ENCODE measurements around the gene DAGLA.

Gene DAGLA

DNA sequence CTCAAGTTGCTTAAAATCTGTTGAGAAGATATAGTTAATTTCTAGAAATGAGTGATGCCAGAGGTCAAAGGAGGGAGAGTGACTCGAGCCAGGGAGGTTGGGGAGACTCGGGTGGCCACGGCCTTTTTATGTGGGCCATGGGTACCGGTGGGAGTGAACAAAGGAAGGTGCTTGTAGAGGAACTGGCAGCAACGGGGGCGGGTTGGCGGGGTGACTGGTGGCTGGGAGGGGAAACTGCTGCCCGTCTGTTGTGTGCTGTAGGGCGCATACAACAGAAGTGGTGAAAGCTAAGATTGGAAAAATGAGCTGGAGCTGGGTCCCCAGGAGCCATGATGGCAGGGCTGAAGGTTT lies 5.4 kb downstream of the DAGLA start:
- H3K4me3 ChIP-seq (ENCODE audit: low read depth, low read length), result no peak overlapping the region
- no peak for DNase-seq
- TF ChIP-seq CTCF (IDR thresholded peaks at IDR 0.05; ENCODE audit: low read depth, low read length), result no peak
- no peaks in the 10 kb centered on the region for H3K36me3 ChIP-seq
- no peak overlapping the region for H3K27ac ChIP-seq
- H3K27me3 ChIP-seq (ENCODE audit: insufficient read depth, low read depth, severe bottlenecking), result no peaks in the 10 kb centered on the region
- H3K9me3 ChIP-seq (ENCODE audit: severe bottlenecking), result no peaks in the 10 kb centered on the region

- no peak overlapping the region for H3K27ac ChIP-seq
- no peaks in the 10 kb centered on the region for H3K9me3 ChIP-seq (ENCODE audit: severe bottlenecking)
- H3K36me3 ChIP-seq, result no peaks in the 10 kb centered on the region
- no peaks in the 10 kb centered on the region for H3K27me3 ChIP-seq (ENCODE audit: insufficient read depth, low read depth, severe bottlenecking)
- H3K4me3 ChIP-seq (ENCODE audit: low read depth, low read length), result no peak overlapping the region
- TF ChIP-seq CTCF (IDR thresholded peaks at IDR 0.05; ENCODE audit: low read depth, low read length), result no peak
- no peak for DNase-seq
Measured at GRCh38 chr11:61686066-61686465, 5.9 kb downstream of the DAGLA start.

- Histone ChIP-seq H3K27ac (no peak overlapping the region), H3K9me3 (ENCODE audit: severe bottlenecking) (no peaks in the 10 kb centered on the region), H3K36me3 (no peaks in the 10 kb centered on the region), H3K27me3 (ENCODE audit: insufficient read depth, low read depth, severe bottlenecking) (no peaks in the 10 kb centered on the region), H3K4me3 (ENCODE audit: low read depth, low read length) (no peak overlapping the region)
- no peak for TF ChIP-seq CTCF (IDR thresholded peaks at IDR 0.05; ENCODE audit: low read depth, low read length)
- no peak for DNase-seq
Measured at GRCh38 chr11:61686469-61686868, 6.3 kb downstream of the DAGLA start.

GRCh38 chr11:61687420-61687819 lies 7.2 kb downstream of the DAGLA start:
- no peaks in the 10 kb centered on the region for H3K36me3 ChIP-seq

DNA sequence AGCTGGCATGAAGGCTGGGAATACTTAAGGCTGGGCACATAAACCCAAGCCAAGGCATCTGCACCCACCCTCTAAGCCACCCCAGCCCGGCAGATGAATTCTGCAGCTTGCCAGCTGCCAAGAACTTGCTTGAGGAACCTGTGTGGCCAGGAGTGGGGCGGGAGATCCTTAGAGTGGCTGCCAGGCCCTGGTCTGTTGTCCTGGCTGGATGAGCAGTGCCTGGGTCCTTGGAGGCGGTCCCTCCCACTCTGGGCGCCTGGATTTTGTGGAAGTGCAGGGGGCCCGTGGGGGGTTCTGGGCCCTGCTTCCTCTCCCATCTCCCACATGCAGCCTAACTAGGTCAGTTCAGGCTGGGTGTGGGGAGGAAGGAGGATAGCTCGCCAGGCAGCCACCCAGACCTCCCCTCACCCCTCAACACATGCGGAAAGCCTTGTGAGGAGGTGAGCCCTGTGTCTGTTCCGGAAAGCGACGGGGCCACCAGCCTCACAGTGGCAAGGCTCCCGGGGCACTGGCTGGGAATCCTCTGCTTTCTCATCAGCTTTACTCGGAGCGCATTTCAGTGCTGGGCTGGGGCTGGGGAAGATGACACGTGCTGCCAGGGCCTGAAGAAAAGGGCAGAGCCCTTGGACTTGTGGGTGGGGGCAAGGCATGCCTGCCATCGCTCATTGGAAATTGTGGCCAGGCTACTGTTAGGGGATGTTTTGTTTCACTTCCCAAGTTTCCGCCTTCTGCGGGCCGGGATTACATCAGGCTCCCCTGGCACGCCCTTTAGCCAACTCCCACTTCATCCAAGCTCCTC lies 8.4 kb downstream of the DAGLA start:
- no peaks in the 10 kb centered on the region for H3K36me3 ChIP-seq
- TF ChIP-seq CTCF (IDR thresholded peaks at IDR 0.05; ENCODE audit: low read depth, low read length), result no peak
- no peak overlapping the region for H3K27ac ChIP-seq
- DNase-seq, result no peak
- H3K27me3 ChIP-seq (ENCODE audit: insufficient read depth, low read depth, severe bottlenecking), result no peaks in the 10 kb centered on the region
- no peak overlapping the region for H3K4me3 ChIP-seq (ENCODE audit: low read depth, low read length)
- H3K9me3 ChIP-seq (ENCODE audit: severe bottlenecking), result no peaks in the 10 kb centered on the region

More at GRCh38 chr11:61687420-61687819, 7.2 kb downstream of the DAGLA start:
- H3K4me3 ChIP-seq (ENCODE audit: low read depth, low read length), result no peak overlapping the region
- no peak overlapping the region for H3K27ac ChIP-seq
- TF ChIP-seq CTCF (IDR thresholded peaks at IDR 0.05; ENCODE audit: low read depth, low read length), result no peak
- no peaks in the 10 kb centered on the region for H3K27me3 ChIP-seq (ENCODE audit: insufficient read depth, low read depth, severe bottlenecking)
- no peaks in the 10 kb centered on the region for H3K9me3 ChIP-seq (ENCODE audit: severe bottlenecking)
- no peak for DNase-seq

GRCh38 chr11:61689164-61689496 lies 8.9 kb downstream of the DAGLA start:
- DNase-seq, result no peak
- Histone ChIP-seq H3K27me3 (ENCODE audit: insufficient read depth, low read depth, severe bottlenecking) (no peaks in the 10 kb centered on the region), H3K4me3 (ENCODE audit: low read depth, low read length) (no peak overlapping the region), H3K36me3 (no peaks in the 10 kb centered on the region), H3K27ac (no peak overlapping the region), H3K9me3 (ENCODE audit: severe bottlenecking) (no peaks in the 10 kb centered on the region)
- no peak for TF ChIP-seq CTCF (IDR thresholded peaks at IDR 0.05; ENCODE audit: low read depth, low read length)

Data from WERI-Rb-1 (cell line).